ENCODE measurements around the gene ELANE.

- TF ChIP-seq POLR2A (IDR thresholded peaks at IDR 0.05): no peak
- TF ChIP-seq, protein P1, sequence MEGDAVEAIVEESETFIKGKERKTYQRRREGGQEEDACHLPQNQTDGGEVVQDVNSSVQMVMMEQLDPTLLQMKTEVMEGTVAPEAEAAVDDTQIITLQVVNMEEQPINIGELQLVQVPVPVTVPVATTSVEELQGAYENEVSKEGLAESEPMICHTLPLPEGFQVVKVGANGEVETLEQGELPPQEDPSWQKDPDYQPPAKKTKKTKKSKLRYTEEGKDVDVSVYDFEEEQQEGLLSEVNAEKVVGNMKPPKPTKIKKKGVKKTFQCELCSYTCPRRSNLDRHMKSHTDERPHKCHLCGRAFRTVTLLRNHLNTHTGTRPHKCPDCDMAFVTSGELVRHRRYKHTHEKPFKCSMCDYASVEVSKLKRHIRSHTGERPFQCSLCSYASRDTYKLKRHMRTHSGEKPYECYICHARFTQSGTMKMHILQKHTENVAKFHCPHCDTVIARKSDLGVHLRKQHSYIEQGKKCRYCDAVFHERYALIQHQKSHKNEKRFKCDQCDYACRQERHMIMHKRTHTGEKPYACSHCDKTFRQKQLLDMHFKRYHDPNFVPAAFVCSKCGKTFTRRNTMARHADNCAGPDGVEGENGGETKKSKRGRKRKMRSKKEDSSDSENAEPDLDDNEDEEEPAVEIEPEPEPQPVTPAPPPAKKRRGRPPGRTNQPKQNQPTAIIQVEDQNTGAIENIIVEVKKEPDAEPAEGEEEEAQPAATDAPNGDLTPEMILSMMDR (IDR thresholded peaks at IDR 0.05): no peak
Measured at GRCh38 chr19:875265-875879, 23.3 kb downstream of the ELANE start.

All from esophagus squamous epithelium (tissue), 4 donors.